Right atrium auricular region (tissue), 2 donors: ENCODE measurements around the gene EEF2K. TPM values are rescaled to one million over a fixed set of nuclear protein-coding genes. Genes with fewer than 3 reads are reported as not detected.
A peak's percentile ranks its signal among the peaks of the same experiment; 100 is the strongest.

Experiments used
- DNase-seq: peaks from one replicate; pipeline ENCODE4 v3.0.0-alpha.2; 2019; ENCODE audit warnings: low spot score
- H3K27ac ChIP-seq, 2 donors: fragments of 200-600 bp; sonication (generic); 1 replicate in 1 of 2; 2 replicates in 1 of 2; pipeline ENCODE4 v1.5.1; 2016 to 2019
- H3K27me3 ChIP-seq, 2 donors: fragments of 200-600 bp; sonication (generic); one replicate each; pipeline versions ENCODE4 v1.5.1 to v1.6.0; 2017 to 2019
- H3K36me3 ChIP-seq: fragments of 200-600 bp; sonication (generic); one replicate; pipeline ENCODE4 v1.5.1; 2016
- H3K4me1 ChIP-seq, 2 donors: fragments of 200-600 bp; sonication (generic); one replicate each; pipeline versions ENCODE4 v1.5.1 to v1.6.0; 2017 to 2019
- H3K4me3 ChIP-seq, 2 donors: fragments of 200-600 bp; sonication (generic); 1 replicate in 1 of 2; 2 replicates in 1 of 2; pipeline ENCODE4 v1.5.1; 2017 to 2019; ENCODE audit warnings: mild to moderate bottlenecking in 1 of 2, moderate library complexity in 1 of 2
- H3K9me3 ChIP-seq, 2 donors: fragments of 200-600 bp; sonication (generic); one replicate each; pipeline ENCODE4 v1.5.1; 2019
- total RNA-seq, 2 donors: library from RNA; depleted of rRNA; stranded (reverse); fragments of >200 nt; gene quantifications; one replicate each; pipeline ENCODE4 v1.1.0, GENCODE V29; 2016
- TF ChIP-seq, protein P1 (sequence below), 2 donors: fragments of 200-600 bp; sonication (generic); IDR thresholded peaks; one replicate each; pipeline ENCODE4 v1.5.1; 2019; ENCODE audit warnings: antibody characterized with exemption in 2 of 2

Gene EEF2K
- total RNA-seq, 2 donors from 2014 or later, result 12.9 to 18.9 TPM

DNA sequence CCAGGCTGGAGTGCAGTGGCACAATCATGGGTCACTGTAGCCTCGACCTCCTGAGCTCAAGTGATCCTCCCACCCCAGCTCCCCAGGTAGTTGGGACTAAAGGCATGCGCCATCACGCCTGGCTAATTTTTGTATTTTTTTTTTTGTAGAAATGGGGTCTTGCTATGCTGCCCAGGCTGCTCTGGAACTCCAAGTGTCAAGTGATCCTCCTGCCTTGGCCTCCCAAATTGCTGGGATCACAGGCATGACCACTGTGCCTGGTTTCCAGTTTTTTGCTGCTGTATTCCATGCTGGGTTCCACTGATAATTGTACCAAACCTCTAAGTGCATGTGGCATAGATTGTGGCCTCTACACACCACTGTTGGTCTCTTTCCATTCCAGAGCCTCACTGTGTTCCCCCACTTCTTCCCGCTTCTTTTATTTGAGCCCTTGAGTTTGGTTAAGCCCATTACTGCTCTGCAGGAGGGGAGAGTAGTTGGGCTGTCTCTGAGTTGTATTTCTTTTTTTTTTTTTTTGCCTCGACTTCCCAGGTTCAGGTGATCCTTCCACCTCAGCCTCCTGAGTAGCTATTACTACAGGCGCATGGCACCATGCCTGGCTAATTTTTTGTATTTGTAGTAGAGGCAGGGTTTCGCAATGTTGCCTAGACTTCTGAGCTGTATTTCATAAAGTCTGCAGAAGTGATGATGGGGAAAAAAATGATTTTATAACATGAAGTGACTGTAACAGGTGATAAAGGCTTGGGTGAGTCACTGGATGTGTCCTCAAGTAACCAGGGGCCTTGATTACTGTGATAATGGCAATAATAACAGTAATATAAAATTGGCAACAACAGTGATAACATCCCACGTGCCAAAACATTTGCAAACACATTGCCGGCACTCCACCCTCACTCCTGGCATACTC, 30.0 kb downstream of the EEF2K start:
- H3K4me1 ChIP-seq, result peaks cover 0 to 28% of the 10 kb centered on the region in 2 donors
- TF ChIP-seq, protein P1, sequence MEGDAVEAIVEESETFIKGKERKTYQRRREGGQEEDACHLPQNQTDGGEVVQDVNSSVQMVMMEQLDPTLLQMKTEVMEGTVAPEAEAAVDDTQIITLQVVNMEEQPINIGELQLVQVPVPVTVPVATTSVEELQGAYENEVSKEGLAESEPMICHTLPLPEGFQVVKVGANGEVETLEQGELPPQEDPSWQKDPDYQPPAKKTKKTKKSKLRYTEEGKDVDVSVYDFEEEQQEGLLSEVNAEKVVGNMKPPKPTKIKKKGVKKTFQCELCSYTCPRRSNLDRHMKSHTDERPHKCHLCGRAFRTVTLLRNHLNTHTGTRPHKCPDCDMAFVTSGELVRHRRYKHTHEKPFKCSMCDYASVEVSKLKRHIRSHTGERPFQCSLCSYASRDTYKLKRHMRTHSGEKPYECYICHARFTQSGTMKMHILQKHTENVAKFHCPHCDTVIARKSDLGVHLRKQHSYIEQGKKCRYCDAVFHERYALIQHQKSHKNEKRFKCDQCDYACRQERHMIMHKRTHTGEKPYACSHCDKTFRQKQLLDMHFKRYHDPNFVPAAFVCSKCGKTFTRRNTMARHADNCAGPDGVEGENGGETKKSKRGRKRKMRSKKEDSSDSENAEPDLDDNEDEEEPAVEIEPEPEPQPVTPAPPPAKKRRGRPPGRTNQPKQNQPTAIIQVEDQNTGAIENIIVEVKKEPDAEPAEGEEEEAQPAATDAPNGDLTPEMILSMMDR (IDR thresholded peaks at IDR 0.05), result no peak
- peak; percentile 75 for DNase-seq
- no peak overlapping the region for H3K4me3 ChIP-seq
- no peaks in the 10 kb centered on the region for H3K27me3 ChIP-seq
- peaks cover 19% of the 10 kb centered on the region for H3K36me3 ChIP-seq
- H3K27ac ChIP-seq, result no peak overlapping the region
- no peaks in the 10 kb centered on the region for H3K9me3 ChIP-seq

DNA sequence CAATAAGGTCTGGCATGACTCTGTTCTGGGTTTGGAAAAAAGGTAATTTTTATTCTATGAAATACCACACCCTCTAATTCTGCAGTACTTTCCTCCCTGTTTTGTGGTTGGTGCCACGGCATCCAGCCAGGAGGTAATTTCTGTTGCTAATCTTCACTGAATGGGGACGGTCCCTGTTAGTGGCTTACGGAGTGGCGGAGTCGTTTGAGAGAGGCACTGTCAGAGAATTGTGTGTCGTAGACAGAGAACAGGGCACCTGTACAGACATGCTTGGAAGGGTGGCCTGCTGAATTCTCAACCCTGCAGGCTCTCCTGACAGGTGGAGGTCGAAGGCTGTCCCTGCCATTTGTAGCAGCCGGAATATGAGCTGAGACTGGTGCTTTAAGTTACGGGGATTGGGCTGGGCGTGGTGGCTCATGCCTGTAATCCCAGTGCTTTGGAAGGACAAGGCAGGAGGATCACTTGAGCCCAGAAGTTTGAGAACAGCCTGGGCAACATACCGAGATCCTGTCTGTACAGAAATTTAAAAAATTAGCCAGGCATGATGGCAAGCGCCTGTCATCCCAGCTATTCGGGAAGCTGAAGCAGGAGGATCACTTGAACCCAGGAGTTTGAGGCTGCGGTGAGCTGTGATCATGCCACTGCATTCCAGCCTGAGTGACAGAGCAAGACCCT, 33.2 kb downstream of the EEF2K start:
- no peaks in the 10 kb centered on the region for H3K9me3 ChIP-seq
- peak overlapping the region; percentile 16 to 31 for H3K27ac ChIP-seq
- peaks cover 17% of the 10 kb centered on the region for H3K36me3 ChIP-seq
- H3K27me3 ChIP-seq, result no peaks in the 10 kb centered on the region
- TF ChIP-seq, protein P1 (IDR thresholded peaks at IDR 0.05), result no peak
- DNase-seq, result no peak
- H3K4me1 ChIP-seq, result peaks cover 0 to 19% of the 10 kb centered on the region in 2 donors
- no peak overlapping the region for H3K4me3 ChIP-seq

- no peak for DNase-seq
- Histone ChIP-seq H3K27ac (peak overlapping the region in 1 of 2 donors; percentile 31), H3K4me1 (peaks cover 0 to 19% of the 10 kb centered on the region in 2 donors)
Measured at GRCh38 chr16:22240023-22240710, 34.1 kb downstream of the EEF2K start.

DNA sequence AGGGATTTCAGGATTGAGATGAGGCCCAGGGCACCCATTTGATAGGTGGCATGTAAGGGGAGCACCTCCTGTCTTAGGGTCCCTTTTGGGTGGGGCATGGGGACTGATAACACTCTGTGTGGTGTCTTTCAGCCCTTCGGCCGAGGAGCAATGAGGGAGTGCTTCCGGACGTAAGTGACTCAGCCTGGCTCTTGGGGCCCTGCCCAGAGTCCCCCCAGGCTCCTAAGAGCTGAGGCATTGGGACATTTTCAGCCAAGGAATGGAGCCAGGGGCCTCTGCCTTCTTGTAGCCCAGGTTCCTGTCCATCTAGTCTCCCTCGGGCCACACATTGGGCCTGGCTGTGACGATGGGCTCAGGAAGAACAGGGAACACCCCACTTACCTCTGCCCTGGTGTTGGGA, 44.4 kb downstream of the EEF2K start:
- Histone ChIP-seq H3K27me3 (no peaks in the 10 kb centered on the region), H3K36me3 (peaks cover 81% of the 10 kb centered on the region), H3K4me3 (no peak overlapping the region), H3K27ac (no peak overlapping the region), H3K9me3 (peaks cover 0 to 6% of the 10 kb centered on the region in 2 donors), H3K4me1 (no peaks in the 10 kb centered on the region)
- no peak for DNase-seq
- TF ChIP-seq, protein P1 (IDR thresholded peaks at IDR 0.05), result no peak

More at GRCh38 chr16:22240023-22240710, 34.1 kb downstream of the EEF2K start:
- Histone ChIP-seq H3K4me3 (no peak overlapping the region), H3K36me3 (peaks cover 25% of the 10 kb centered on the region), H3K27me3 (no peaks in the 10 kb centered on the region), H3K9me3 (no peaks in the 10 kb centered on the region)
- TF ChIP-seq, protein P1 (IDR thresholded peaks at IDR 0.05), result no peak

GRCh38 chr16:22252317-22252716, 46.2 kb downstream of the EEF2K start:
- Histone ChIP-seq H3K4me3 (no peak overlapping the region), H3K36me3 (peaks cover 86% of the 10 kb centered on the region), H3K27ac (no peak overlapping the region), H3K9me3 (peaks cover 0 to 6% of the 10 kb centered on the region in 2 donors), H3K4me1 (no peaks in the 10 kb centered on the region), H3K27me3 (no peaks in the 10 kb centered on the region)
- TF ChIP-seq, protein P1 (IDR thresholded peaks at IDR 0.05), result no peak
- DNase-seq, result no peak
